HG03039 (cell line): ENCODE measurements around the gene MTCL1.

Experiments used
- ATAC-seq: cut with Tn5 transposase; IDR thresholded peaks from one replicate; pipeline ENCODE4 v1.9.1; 2021; ENCODE audit warnings: mild to moderate bottlenecking, moderate library complexity; ENCODE audit not compliant: unreplicated experiment

The MTCL1 gene

DNA sequence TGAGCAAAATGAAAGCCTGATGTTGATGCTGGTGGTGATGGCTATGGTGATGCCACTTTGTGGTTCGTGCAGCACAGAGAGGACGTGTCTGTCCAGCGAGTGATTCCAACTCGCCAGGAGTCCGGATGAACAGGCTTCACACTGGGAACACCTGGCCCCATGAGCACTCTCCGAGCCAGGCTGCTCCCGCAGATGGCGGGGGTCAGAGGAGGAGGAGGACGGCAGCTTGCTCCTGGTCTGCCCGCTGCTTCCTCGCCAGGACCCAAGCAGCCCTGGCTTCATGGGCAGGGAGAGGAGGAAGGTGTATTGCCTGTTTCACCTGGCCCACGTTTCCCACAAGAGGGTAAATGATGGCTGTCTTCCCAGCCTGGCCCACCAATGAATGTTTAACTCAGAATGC, 121.6 kb downstream of the MTCL1 start:
- ATAC-seq: no peak

DNA sequence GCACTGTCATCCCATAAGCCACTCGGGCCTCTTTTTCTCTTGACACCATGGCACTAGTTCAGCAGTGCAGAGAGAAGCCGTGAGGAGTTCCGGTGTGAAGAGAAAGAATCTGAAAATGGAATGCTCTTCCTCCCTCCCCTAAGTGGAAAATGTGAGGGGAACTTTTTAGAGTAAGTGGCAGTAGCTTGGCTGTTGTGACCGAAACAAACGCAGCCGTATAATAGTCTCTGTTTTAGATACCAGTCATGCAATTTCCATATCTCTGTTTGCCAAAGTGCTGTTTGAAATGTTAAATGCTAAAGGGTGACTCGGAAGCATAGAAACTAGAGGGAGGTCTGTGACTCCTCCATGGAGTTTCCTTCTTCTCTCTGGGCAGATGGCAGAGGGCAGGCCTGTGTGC, 122.9 kb downstream of the MTCL1 start:
- no peak for ATAC-seq

- no peak for ATAC-seq
These were observed 123.4 kb downstream of the MTCL1 start for GRCh38 chr18:8828798-8829197.

- no peak for ATAC-seq
These were observed 125.0 kb downstream of the MTCL1 start for GRCh38 chr18:8830067-8831060.

DNA sequence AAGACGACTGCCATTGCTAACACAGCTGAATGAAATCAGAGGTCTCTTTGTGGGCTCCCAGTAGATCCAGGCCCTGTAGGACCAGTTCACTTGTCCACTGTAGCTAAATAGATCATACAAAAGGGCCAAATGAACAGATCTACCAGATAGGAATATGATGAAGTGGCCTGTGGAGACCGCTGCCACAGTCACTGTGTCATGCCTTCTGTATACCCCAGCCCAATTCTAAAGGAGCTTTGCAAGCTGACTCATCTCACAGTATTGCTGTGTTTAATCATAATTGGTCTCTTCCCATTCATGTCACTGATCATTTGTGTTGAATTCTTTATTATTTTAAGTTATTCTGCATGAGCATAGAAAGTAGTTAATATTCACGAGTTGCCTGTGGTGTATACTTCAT, 125.8 kb downstream of the MTCL1 start:
- no peak for ATAC-seq

DNA sequence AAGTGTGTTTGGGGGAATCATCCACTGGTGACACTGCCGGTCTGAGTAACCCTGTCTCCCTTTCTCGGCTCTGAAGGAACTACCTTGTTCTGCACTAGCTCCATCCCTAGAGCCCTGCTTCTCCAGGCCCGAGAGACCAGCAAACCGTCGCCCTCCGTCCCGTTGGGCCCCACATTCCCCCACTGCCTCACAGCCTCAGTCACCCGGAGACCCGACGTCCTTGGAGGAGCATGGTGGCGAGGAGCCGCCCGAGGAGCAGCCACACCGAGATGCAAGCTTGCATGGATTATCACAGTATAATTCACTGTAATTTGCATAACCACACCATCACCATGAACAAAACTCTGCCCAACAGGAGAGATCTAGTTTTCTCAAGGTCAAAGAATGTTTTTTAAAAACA, 126.2 kb downstream of the MTCL1 start:
- ATAC-seq: no peak

DNA sequence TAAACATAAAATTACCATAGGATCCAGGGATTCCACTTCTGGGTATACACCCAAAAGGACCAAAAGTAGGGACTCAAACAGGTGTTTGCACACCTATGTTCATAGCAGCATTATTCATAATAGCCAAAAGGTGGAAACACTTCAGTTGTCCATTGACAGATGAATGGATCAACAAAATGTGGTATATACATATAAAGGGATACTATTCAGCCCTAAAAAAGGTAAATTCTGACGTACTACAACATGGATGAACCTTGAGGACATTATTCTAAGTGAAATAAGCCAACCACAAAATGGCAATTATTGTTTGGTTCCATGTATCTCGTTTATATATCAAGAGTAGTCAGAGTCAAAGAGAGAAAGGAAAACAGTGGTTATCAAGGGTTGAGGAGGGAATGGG, 128.1 kb downstream of the MTCL1 start:
- no peak for ATAC-seq

GRCh38 chr18:8834881-8835280, 129.5 kb downstream of the MTCL1 start:
- ATAC-seq: no peak

- no peak for ATAC-seq
These were observed 130.2 kb downstream of the MTCL1 start for GRCh38 chr18:8835521-8835953.

DNA sequence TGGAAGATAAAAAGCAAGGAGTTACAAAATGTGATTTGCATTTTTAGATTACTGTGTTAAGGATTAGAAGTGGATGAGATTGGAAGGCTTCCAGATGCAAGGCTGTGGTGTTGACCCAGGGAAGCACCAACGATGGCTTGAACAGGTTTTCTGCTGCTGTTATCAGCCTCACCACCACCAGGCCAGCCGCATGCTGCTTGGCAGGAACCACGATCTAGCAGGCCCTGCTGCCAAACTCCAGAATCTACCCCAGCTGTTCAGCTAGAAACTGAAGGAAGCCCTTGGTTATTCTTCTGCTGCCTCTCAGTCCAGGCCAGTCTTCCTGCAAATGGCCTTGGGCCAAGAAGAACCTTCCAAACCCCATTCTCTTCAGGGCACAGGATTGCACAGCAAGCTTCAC, 133.9 kb downstream of the MTCL1 start:
- no peak for ATAC-seq

GRCh38 chr18:8841781-8842485, 136.6 kb downstream of the MTCL1 start:
- no peak for ATAC-seq

DNA sequence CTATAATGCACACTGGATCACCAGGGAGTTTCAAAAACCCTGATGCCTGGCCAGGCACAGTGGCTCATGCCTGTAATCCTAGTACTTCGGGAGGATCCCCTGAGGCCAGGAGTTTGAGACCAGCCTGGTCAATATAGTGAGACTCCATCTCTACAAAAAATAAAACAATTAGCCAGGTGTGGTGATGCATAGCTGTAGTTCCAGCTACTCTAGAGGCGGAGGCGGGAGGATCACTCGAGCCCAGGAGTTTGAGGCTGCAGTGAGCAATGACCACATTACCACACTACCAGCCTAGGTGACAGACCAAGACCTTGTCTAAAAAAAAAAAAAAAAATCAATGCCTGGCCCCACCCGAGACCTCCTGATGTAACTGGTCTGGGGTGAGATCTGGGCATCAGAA, 137.2 kb downstream of the MTCL1 start:
- ATAC-seq: no peak

GRCh38 chr18:8843005-8843404, 137.6 kb downstream of the MTCL1 start:
- no peak for ATAC-seq

DNA sequence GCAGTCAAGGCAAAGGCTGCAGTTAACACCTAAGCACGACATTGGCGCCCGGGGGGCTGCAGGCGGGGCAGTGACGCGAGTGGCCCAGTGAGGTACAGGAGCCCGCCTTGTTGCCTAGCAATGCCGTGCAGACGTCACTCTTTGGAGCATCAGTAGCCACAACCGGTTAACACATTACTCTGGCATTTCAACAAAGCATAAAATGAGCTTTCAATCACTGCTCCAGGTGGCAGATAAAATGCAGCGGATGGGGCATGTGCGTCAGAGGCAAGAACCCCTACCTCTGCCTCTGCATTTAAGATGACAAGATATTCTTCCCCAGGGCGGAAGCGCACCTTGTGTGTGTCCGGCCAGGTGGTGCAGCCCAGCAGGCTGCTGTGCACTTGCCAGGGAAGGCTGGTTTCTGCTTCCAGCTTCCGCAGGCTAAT, 139.4 kb downstream of the MTCL1 start:
- no peak for ATAC-seq

DNA sequence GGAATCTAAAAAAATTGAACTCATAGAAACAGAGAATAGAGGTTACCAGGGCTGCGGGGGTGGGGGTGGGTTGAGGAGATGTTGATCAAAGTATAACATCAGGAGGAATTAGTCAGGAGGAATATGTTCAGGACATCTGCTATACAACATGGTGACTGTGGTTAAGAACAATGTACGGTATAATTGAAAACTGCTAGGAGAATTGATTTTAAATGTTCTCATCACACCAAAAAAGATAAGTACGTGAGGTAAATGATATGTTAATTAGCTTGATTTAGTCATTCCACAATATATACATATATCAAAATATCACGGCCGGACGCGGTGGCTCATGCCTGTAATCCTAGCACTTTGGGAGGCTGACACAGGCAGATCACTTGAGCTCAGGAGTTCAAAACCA, 140.2 kb downstream of the MTCL1 start:
- no peak for ATAC-seq

- no peak for ATAC-seq
These were observed 141.9 kb downstream of the MTCL1 start for GRCh38 chr18:8847066-8847755.

- ATAC-seq: no peak
These were observed 142.5 kb downstream of the MTCL1 start for GRCh38 chr18:8847900-8848299.

GRCh38 chr18:8848541-8848940, 143.2 kb downstream of the MTCL1 start:
- no peak for ATAC-seq

- ATAC-seq: no peak
These were observed 144.3 kb downstream of the MTCL1 start for GRCh38 chr18:8849696-8850095.

GRCh38 chr18:8851659-8852058, 146.3 kb downstream of the MTCL1 start:
- no peak for ATAC-seq

DNA sequence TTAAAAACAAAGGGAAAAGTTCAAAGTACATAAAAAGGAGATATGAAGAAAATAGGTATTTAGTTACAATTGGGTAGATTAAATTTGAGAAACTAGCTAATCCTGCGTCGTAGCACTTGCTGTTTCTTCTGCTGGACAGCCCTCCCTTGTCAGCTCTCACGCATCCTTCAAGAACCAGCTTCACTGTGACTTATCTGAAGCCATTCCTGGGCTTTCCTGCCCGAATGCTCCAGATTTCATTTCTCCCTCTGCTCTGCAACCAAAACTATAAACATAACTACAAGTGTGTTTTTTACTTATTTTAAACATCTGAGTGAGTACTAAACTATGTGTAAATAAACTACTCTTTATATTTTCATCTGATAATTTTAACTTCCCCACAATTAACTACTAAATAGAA, 149.2 kb downstream of the MTCL1 start:
- ATAC-seq: no peak
